ENCODE data around the gene SH3BP1. TPM values are rescaled to one million over a fixed set of nuclear protein-coding genes. Genes with fewer than 3 reads are reported as not detected.

Gene SH3BP1
- total and polyA plus RNA-seq, 2 of the 13 experiments (the other 11 are each of a cell fraction or from before 2014, with no cell fraction given) = 8.4 to 18.5 TPM

- TF ChIP-seq PAXIP1 (CRISPR knock-in tag; conservative IDR thresholded peaks at IDR 0.05) (peak; percentile 58), FOXA3 (CRISPR knock-in tag; IDR thresholded peaks at IDR 0.05) (0 out of 2 replicates have a peak, but pooled peaks have one; percentile 16), MTERF4 (CRISPR knock-in tag; IDR thresholded peaks at IDR 0.05) (no peak; the same call in 1 of the 2 replicates), ZNF564 (CRISPR knock-in tag; IDR thresholded peaks at IDR 0.05) (no peak), ZNF546 (CRISPR knock-in tag; conservative IDR thresholded peaks at IDR 0.05) (no peak), HINFP (CRISPR knock-in tag; IDR thresholded peaks at IDR 0.05; ENCODE audit: low read depth) (no peak), SMYD3 (CRISPR knock-in tag; IDR thresholded peaks at IDR 0.05) (no peak), ZBTB42 (CRISPR knock-in tag; IDR thresholded peaks at IDR 0.05) (no peak), ZNF101 (CRISPR knock-in tag; IDR thresholded peaks at IDR 0.05; ENCODE audit: borderline replicate concordance, low read depth) (no peak), FLYWCH1 (CRISPR knock-in tag; IDR thresholded peaks at IDR 0.05) (no peak), ZXDC (CRISPR knock-in tag; IDR thresholded peaks at IDR 0.05) (no peak), LRRFIP1 (CRISPR knock-in tag; conservative IDR thresholded peaks at IDR 0.05) (no peak), MTF1 (CRISPR knock-in tag; IDR thresholded peaks at IDR 0.05) (no peak), IKZF1 (IDR thresholded peaks at IDR 0.05) (no peak), PITX1 (CRISPR knock-in tag; IDR thresholded peaks at IDR 0.05) (no peak), SOX6 (IDR thresholded peaks at IDR 0.05) (no peak), SOX6 (CRISPR knock-in tag; IDR thresholded peaks at IDR 0.05) (no peak; the same call in 1 of the 2 replicates), ZBTB21 (CRISPR knock-in tag; IDR thresholded peaks at IDR 0.05) (no peak), YEATS2 (CRISPR knock-in tag; IDR thresholded peaks at IDR 0.05; ENCODE audit: borderline replicate concordance) (no peak)
These were observed at the start of gene SH3BP1 (continued) for GRCh38 chr22:37639070-37639760.

Data from HepG2 (cell line).